GM18498 (cell line): Measurements from ENCODE around the gene TRAF3.
A peak's percentile ranks its signal among the peaks of the same experiment; 100 is the strongest.

Source experiments
- ATAC-seq: cut with Tn5 transposase; IDR thresholded peaks from one replicate; pipeline ENCODE4 v1.9.1; 2021; ENCODE audit warnings: mild to moderate bottlenecking, moderate library complexity; ENCODE audit not compliant: unreplicated experiment

Gene TRAF3

GRCh38 chr14:102777711-102778337 lies 575 bp downstream of the TRAF3 start:
- ATAC-seq = peak; percentile 22

GRCh38 chr14:102778338-102779083 lies 1.3 kb downstream of the TRAF3 start:
- no peak for ATAC-seq

GRCh38 chr14:102779084-102779462 lies 1.8 kb downstream of the TRAF3 start:
- no peak for ATAC-seq

GRCh38 chr14:102779574-102780315 lies 2.5 kb downstream of the TRAF3 start:
- ATAC-seq = no peak

GRCh38 chr14:102781063-102781462 lies 3.8 kb downstream of the TRAF3 start:
- no peak for ATAC-seq

- no peak for ATAC-seq
Measured at GRCh38 chr14:102782974-102783373, 5.7 kb downstream of the TRAF3 start.

- peak; percentile 43 for ATAC-seq
Measured at GRCh38 chr14:102784892-102785594, 7.8 kb downstream of the TRAF3 start.

- ATAC-seq = no peak
Measured at GRCh38 chr14:102785595-102785963, 8.3 kb downstream of the TRAF3 start.

- ATAC-seq = no peak
Measured at GRCh38 chr14:102786768-102787167, 9.5 kb downstream of the TRAF3 start.

GRCh38 chr14:102789349-102789748 lies 12.1 kb downstream of the TRAF3 start:
- ATAC-seq = no peak

- ATAC-seq = no peak
Measured at GRCh38 chr14:102793531-102794328, 16.5 kb downstream of the TRAF3 start.

- ATAC-seq = no peak
Measured at GRCh38 chr14:102795060-102795925, 18.0 kb downstream of the TRAF3 start.

- no peak for ATAC-seq
Measured at GRCh38 chr14:102796661-102797190, 19.5 kb downstream of the TRAF3 start.

- no peak for ATAC-seq
Measured at GRCh38 chr14:102798926-102799325, 21.7 kb downstream of the TRAF3 start.

GRCh38 chr14:102799684-102800562 lies 22.7 kb downstream of the TRAF3 start:
- ATAC-seq = no peak

- no peak for ATAC-seq
Measured at GRCh38 chr14:102802834-102803523, 25.7 kb downstream of the TRAF3 start.

- ATAC-seq = no peak
Measured at GRCh38 chr14:102804858-102805257, 27.6 kb downstream of the TRAF3 start.
